Testis (tissue), 2 donors: ENCODE results near the gene PDE8B.

Experiments used
- POLR2A ChIP-seq: fragments of 450-650 bp; IDR thresholded peaks from one replicate; pipeline ENCODE4 v1.6.1; 2017; ENCODE audit warnings: antibody characterized with exemption, mild to moderate bottlenecking, moderate library complexity
- TF ChIP-seq, protein P1 (sequence below), 3 experiments: fragments of 450-650 bp in 2 of 3; fragments of 200-600 bp in 1 of 3; sonication (generic) in 1 of 3; IDR thresholded peaks; one replicate each; pipeline ENCODE4 v1.5.1; 2016 to 2019; ENCODE audit warnings: antibody characterized with exemption in 3 of 3, mild to moderate bottlenecking in 2 of 3, moderate library complexity in 1 of 3

DNA sequence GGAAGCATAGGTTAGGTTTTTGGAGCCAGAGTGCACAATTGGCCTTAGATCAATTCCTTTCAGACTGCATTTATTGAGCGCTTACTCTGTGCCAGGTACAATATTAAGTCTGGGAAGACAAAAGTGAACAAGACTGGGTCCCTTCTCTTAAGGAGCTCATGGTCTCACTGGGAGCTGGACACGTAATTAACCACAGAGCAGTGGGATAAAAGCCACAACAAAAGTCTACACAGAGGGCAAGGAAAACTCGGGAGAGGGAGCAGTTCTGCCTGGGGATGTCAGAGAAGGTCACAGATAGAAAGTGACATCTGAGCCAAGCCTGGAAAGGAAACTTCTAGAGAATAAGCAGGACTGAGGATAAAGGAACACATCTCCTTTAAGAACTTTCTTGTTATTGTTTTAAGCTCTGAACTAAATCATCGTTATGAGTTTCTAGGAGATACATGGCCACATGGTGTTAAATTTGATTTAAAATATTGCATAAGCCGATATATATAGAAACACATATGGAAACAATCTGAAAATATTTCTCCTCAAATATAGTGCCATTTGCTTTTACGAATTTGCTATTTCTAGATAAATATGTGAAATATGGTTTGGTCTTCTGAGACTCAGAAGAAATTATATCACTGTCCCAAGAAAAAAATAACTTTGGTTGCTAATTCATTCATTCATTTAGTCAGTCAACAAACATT lies 40.1 kb upstream of the PDE8B start:
- TF ChIP-seq, protein P1, sequence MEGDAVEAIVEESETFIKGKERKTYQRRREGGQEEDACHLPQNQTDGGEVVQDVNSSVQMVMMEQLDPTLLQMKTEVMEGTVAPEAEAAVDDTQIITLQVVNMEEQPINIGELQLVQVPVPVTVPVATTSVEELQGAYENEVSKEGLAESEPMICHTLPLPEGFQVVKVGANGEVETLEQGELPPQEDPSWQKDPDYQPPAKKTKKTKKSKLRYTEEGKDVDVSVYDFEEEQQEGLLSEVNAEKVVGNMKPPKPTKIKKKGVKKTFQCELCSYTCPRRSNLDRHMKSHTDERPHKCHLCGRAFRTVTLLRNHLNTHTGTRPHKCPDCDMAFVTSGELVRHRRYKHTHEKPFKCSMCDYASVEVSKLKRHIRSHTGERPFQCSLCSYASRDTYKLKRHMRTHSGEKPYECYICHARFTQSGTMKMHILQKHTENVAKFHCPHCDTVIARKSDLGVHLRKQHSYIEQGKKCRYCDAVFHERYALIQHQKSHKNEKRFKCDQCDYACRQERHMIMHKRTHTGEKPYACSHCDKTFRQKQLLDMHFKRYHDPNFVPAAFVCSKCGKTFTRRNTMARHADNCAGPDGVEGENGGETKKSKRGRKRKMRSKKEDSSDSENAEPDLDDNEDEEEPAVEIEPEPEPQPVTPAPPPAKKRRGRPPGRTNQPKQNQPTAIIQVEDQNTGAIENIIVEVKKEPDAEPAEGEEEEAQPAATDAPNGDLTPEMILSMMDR (IDR thresholded peaks at IDR 0.05), result no peak
- no peak for TF ChIP-seq POLR2A
